HepG2 (cell line): ENCODE results near the gene ATP11A. TPM values are rescaled to one million over a fixed set of nuclear protein-coding genes. Genes with fewer than 3 reads are reported as not detected.
A peak's percentile ranks its signal among the peaks of the same experiment; 100 is the strongest.

Experiments
- AHDC1 ChIP-seq: sonication (generic); formaldehyde crosslinking; IDR thresholded peaks from 2 replicates; pipeline ENCODE4 v1.5.1; 2020; ENCODE audit warnings: mild to moderate bottlenecking, missing genetic modification reagents, borderline replicate concordance
- AKAP8 ChIP-seq: sonication (generic); formaldehyde crosslinking; IDR thresholded peaks from 2 replicates; pipeline ENCODE4 v1.5.1; 2020; ENCODE audit warnings: mild to moderate bottlenecking, missing genetic modification reagents
- ELF3 ChIP-seq: IDR thresholded peaks from 2 replicates; pipeline ENCODE4 v1.6.1; 2016; ENCODE audit warnings: missing genetic modification reagents, missing compliant biosample characterization
- GPN1 ChIP-seq: sonication (generic); formaldehyde crosslinking; IDR thresholded peaks from 2 replicates; pipeline ENCODE4 v1.5.1; 2020; ENCODE audit warnings: missing genetic modification reagents, borderline replicate concordance
- GZF1 ChIP-seq: sonication (generic); formaldehyde crosslinking; IDR thresholded peaks from 2 replicates; pipeline ENCODE4 v1.5.1; 2020; ENCODE audit warnings: mild to moderate bottlenecking, missing genetic modification reagents
- ISL2 ChIP-seq: sonication (generic); formaldehyde crosslinking; IDR thresholded peaks from 2 replicates; pipeline ENCODE4 v1.5.0; 2020; ENCODE audit warnings: missing genetic modification reagents
- KAT8 ChIP-seq: IDR thresholded peaks from 2 replicates; pipeline ENCODE4 v1.6.1; 2016; ENCODE audit warnings: missing genetic modification reagents, missing compliant biosample characterization
- NAIF1 ChIP-seq: sonication (generic); formaldehyde crosslinking; IDR thresholded peaks from 2 replicates; pipeline ENCODE4 v1.5.0; 2020; ENCODE audit warnings: mild to moderate bottlenecking, missing genetic modification reagents, borderline replicate concordance
- NFYB ChIP-seq: sonication (generic); formaldehyde crosslinking; IDR thresholded peaks from 2 replicates; pipeline ENCODE4 v1.4.0; 2020; ENCODE audit warnings: missing genetic modification reagents
- NR2F6 ChIP-seq, 2 experiments: IDR thresholded peaks; 2 replicates each; pipeline ENCODE4 v1.6.1; 2016; ENCODE audit warnings: antibody characterized with exemption in 1 of 2, mild to moderate bottlenecking in 1 of 2
- ONECUT2 ChIP-seq: sonication (generic); formaldehyde crosslinking; IDR thresholded peaks from 2 replicates; pipeline ENCODE4 v1.4.0; 2020; ENCODE audit warnings: missing genetic modification reagents
- POLR2AphosphoS2 ChIP-seq: IDR thresholded peaks from 2 replicates; pipeline ENCODE4 v1.6.1; 2011; ENCODE audit warnings: low read depth, low read length, improper control_type of control experiment
- RBAK ChIP-seq: sonication (generic); formaldehyde crosslinking; IDR thresholded peaks from 2 replicates; pipeline ENCODE4 v1.5.1; 2020; ENCODE audit warnings: mild to moderate bottlenecking, missing genetic modification reagents
- SMARCC2 ChIP-seq: fragments of 450-650 bp; IDR thresholded peaks from 2 replicates; pipeline ENCODE4 v1.6.1; 2017; ENCODE audit warnings: antibody characterized with exemption, mild to moderate bottlenecking
- TBX2 ChIP-seq: sonication (generic); formaldehyde crosslinking; IDR thresholded peaks from 2 replicates; pipeline ENCODE4 v1.5.0; 2020; ENCODE audit warnings: missing genetic modification reagents, mild to moderate bottlenecking, borderline replicate concordance
- ZNF10 ChIP-seq: sonication (generic); formaldehyde crosslinking; IDR thresholded peaks from 2 replicates; pipeline ENCODE4 v1.4.0; 2020; ENCODE audit warnings: mild to moderate bottlenecking, low read depth, missing genetic modification reagents, borderline replicate concordance
- ZNF451 ChIP-seq: sonication (generic); formaldehyde crosslinking; IDR thresholded peaks from 2 replicates; pipeline ENCODE4 v1.5.0; 2020; ENCODE audit warnings: mild to moderate bottlenecking, missing genetic modification reagents
- ZNF549 ChIP-seq: sonication (generic); formaldehyde crosslinking; IDR thresholded peaks from 2 replicates; pipeline ENCODE4 v1.5.0; 2020; ENCODE audit warnings: missing genetic modification reagents
- ZNF558 ChIP-seq: sonication (generic); formaldehyde crosslinking; IDR thresholded peaks from 2 replicates; pipeline ENCODE4 v1.9.0; 2022; ENCODE audit warnings: mild to moderate bottlenecking, missing genetic modification reagents, borderline replicate concordance
- ZNF607 ChIP-seq: sonication (generic); formaldehyde crosslinking; IDR thresholded peaks from 2 replicates; pipeline ENCODE4 v1.5.1; 2020; ENCODE audit warnings: missing genetic modification reagents, mild to moderate bottlenecking, borderline replicate concordance
- polyA plus RNA-seq, 8 experiments: library from polyadenylated mRNA; depleted of rRNA in 3 of 8; stranded (reverse) in 7 of 8; unstranded in 1 of 8; fragments of >200 nt; fragmentation: Illumina TruSeq in 4 of 8; extraction: Trizol in 4 of 8; gene quantifications; 2 replicates each; pipeline versions ENCODE4 v1.2.1 to v1.2.3, GENCODE V29; 2011 to 2016; ENCODE audit warnings: low read depth in 4 of 8, missing spikeins in 1 of 8, mixed read lengths in 1 of 8; ENCODE audit not compliant: insufficient read depth in 1 of 8
- total RNA-seq, 5 experiments: library from RNA; depleted of rRNA; stranded (reverse); fragments of >200 nt; fragmentation: Illumina TruSeq; extraction: Trizol; gene quantifications; 2 replicates each; pipeline ENCODE4 v1.2.3, GENCODE V29; 2016; ENCODE audit warnings: low read depth in 1 of 5
- TF ChIP-seq, protein P1 (sequence below): IDR thresholded peaks from 2 replicates; pipeline ENCODE4 v1.6.1; 2012; ENCODE audit warnings: low read depth, low read length, improper control_type of control experiment

The ATP11A gene
- total and polyA plus RNA-seq, 2 of the 13 experiments (the other 11 are each of a cell fraction or from before 2014, with no cell fraction given) = 18.4 to 20.1 TPM

DNA sequence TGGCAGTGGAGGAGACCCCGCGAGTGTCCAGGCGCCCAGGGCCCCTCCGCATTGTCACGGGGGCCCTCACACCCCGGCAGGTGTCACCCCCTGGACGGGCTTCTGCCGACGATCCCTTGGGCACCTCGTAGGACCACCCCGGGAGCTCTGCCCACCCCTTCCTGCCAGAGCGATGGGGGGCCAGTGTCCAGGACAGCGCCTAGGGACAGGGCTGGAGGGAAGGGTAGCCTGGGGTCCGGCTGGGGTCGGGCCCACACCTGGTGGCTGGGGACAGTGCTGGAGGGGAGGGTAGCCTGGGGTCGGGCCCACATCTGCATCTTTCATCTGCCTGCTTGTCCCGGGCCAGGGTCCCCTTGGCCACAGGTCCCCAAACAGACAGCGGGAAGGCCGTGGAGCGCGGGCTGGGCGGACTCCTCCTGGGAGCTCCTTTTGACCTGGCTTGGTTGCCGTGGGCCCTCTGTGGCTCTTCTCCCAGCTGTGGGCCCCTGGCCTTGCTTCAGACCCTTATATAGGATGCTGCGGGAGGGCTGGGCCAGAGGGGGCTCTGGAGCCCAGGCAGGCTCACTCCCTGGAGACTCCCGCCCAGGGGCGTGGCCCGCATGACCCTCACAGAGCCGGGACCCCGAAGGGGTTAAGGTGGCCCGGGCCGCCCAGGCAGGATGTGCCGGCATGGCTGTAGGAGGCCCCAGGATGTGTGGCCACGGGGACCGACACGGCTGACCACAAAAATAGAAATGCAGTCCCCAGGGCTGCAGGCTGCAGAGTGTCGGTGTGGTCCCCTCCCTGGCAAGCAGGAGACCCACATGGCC lies 205.0 kb downstream of the ATP11A start (continued):
- no peak for TF ChIP-seq AHDC1
- peak; percentile 40; the same call in 1 of the 2 replicates for TF ChIP-seq ELF3 (CRISPR knock-in tag)
- TF ChIP-seq TBX2 (CRISPR knock-in tag) = no peak
- no peak for TF ChIP-seq NAIF1 (CRISPR knock-in tag)
- TF ChIP-seq GPN1 (CRISPR knock-in tag) = no peak
- 0 out of 2 replicates have a peak, but pooled peaks have one; percentile 42 for TF ChIP-seq KAT8 (CRISPR knock-in tag)
- TF ChIP-seq AKAP8 (CRISPR knock-in tag) = no peak
- no peak for TF ChIP-seq NR2F6 (IDR thresholded peaks at IDR 0.05)
- 0 out of 2 replicates have a peak, but pooled peaks have one; percentile 41 for TF ChIP-seq NR2F6 (CRISPR knock-in tag; IDR thresholded peaks at IDR 0.05)
- peak; percentile 56; the same call in 1 of the 2 replicates for TF ChIP-seq ZNF607
- TF ChIP-seq GZF1 (CRISPR knock-in tag) = no peak
- no peak for TF ChIP-seq ISL2 (CRISPR knock-in tag)
- TF ChIP-seq, protein P1, sequence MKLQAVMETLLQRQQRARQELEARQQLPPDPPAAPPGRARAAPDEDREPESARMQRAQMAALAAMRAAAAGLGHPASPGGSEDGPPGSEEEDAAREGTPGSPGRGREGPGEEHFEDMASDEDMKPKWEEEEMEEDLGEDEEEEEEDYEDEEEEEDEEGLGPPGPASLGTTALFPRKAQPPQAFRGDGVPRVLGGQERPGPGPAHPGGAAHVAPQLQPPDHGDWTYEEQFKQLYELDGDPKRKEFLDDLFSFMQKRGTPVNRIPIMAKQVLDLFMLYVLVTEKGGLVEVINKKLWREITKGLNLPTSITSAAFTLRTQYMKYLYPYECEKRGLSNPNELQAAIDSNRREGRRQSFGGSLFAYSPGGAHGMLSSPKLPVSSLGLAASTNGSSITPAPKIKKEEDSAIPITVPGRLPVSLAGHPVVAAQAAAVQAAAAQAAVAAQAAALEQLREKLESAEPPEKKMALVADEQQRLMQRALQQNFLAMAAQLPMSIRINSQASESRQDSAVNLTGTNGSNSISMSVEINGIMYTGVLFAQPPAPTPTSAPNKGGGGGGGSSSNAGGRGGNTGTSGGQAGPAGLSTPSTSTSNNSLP = no peak
- TF ChIP-seq ZNF549 (CRISPR knock-in tag) = no peak
- no peak for TF ChIP-seq ZNF10 (CRISPR knock-in tag)
- no peak for TF ChIP-seq SMARCC2
- no peak for TF ChIP-seq NFYB (CRISPR knock-in tag)
- TF ChIP-seq RBAK (CRISPR knock-in tag) = no peak
- TF ChIP-seq POLR2AphosphoS2 = no peak
- no peak for TF ChIP-seq ZNF558 (CRISPR knock-in tag)
- TF ChIP-seq ZNF451 (CRISPR knock-in tag) = no peak
- TF ChIP-seq ONECUT2 (CRISPR knock-in tag) = no peak
